HL-60 (cell line): ENCODE measurements around the gene AFAP1L2.

ENCODE experiments used
- DNase-seq, 2 experiments: peaks; one replicate each; pipeline ENCODE4 v3.0.0-alpha.2; 2010 to 2020; ENCODE audit warnings: low read depth in 1 of 2, low spot score in 1 of 2
- H3K27ac ChIP-seq: fragments of 250-450 bp; sonication (Bioruptor Pico); replicated peaks from 2 replicates; pipeline ENCODE4 v1.5.1; 2020; ENCODE audit warnings: mild to moderate bottlenecking, moderate library complexity
- H3K27me3 ChIP-seq: fragments of 250-450 bp; sonication (Bioruptor Pico); 2 replicates; pipeline ENCODE4 v1.5.1; 2021; ENCODE audit warnings: mild to moderate bottlenecking, moderate library complexity; ENCODE audit not compliant: insufficient read depth, poor library complexity, severe bottlenecking
- H3K4me3 ChIP-seq: replicated peaks from 2 replicates; pipeline ENCODE4 v1.5.1; 2011; ENCODE audit warnings: mild to moderate bottlenecking, control low read depth, low read length; ENCODE audit not compliant: insufficient read depth
- CTCF ChIP-seq: IDR thresholded peaks from one replicate; pipeline ENCODE4 v1.5.1; 2011; ENCODE audit warnings: low read length, control low read depth, inconsistent platforms; ENCODE audit not compliant: insufficient read depth
- GABPA ChIP-seq: IDR thresholded peaks from 2 replicates; pipeline ENCODE4 v1.6.1; 2012; ENCODE audit warnings: low read depth
- POLR2AphosphoS5 ChIP-seq: IDR thresholded peaks from 2 replicates; pipeline ENCODE4 v1.6.1; 2012; ENCODE audit warnings: low read depth
- REST ChIP-seq: IDR thresholded peaks from 2 replicates; pipeline ENCODE4 v1.6.1; 2012; ENCODE audit warnings: low read depth; ENCODE audit not compliant: insufficient replicate concordance
- SPI1 ChIP-seq: IDR thresholded peaks from 2 replicates; pipeline ENCODE4 v1.6.1; 2012; ENCODE audit warnings: low read depth, mild to moderate bottlenecking, borderline replicate concordance
- long read RNA-seq: library from polyadenylated mRNA; unstranded; transcript quantifications from one replicate; pipeline ENCODE4 v2.0.0, GENCODE V29; 2020

The AFAP1L2 gene
- long read RNA-seq, partial matches to known transcripts, result 2 of 2 reads
- long read RNA-seq, other reads (novel, unspliced or antisense), result 0 of 2 reads

- TF ChIP-seq SPI1 (no peak), POLR2AphosphoS5 (no peak)
- Histone ChIP-seq H3K27me3 (peaks cover 39% of the 10 kb centered on the region), H3K27ac (no peak within 1 kb of the TSS), H3K4me3 (no peak within 1 kb of the TSS)
- no peak for DNase-seq
These were observed at the start of gene AFAP1L2 for GRCh38 chr10:114404171-114405010. Gene AFAP1L2 (minus strand): TSS chr10:114404502. CDS start chr10:114404455, 47 bp downstream.

- Histone ChIP-seq H3K4me3 (no peak overlapping the region), H3K27me3 (no peaks in the 10 kb centered on the region), H3K27ac (no peak overlapping the region)
- DNase-seq, result no peak
- TF ChIP-seq REST (no peak), CTCF (no peak), POLR2AphosphoS5 (no peak), SPI1 (no peak), GABPA (no peak)
These were observed 49.3 kb upstream of the AFAP1L2 start for GRCh38 chr10:114453576-114453975.

GRCh38 chr10:114448897-114449296 is 44.6 kb upstream of the AFAP1L2 start:
- Histone ChIP-seq H3K27me3 (no peaks in the 10 kb centered on the region), H3K4me3 (no peak overlapping the region), H3K27ac (no peak overlapping the region)
- DNase-seq, result no peak
- no peak for TF ChIP-seq GABPA
- no peak for TF ChIP-seq SPI1
- no peak for TF ChIP-seq REST
- no peak for TF ChIP-seq POLR2AphosphoS5
- TF ChIP-seq CTCF, result no peak

GRCh38 chr10:114445332-114445731 is 41.0 kb upstream of the AFAP1L2 start:
- DNase-seq, result no peak
- no peak for TF ChIP-seq POLR2AphosphoS5
- TF ChIP-seq CTCF, result no peak
- TF ChIP-seq REST, result no peak
- no peak for TF ChIP-seq SPI1
- no peak for TF ChIP-seq GABPA
- H3K4me3 ChIP-seq, result no peak overlapping the region

More at GRCh38 chr10:114445332-114445731, 41.0 kb upstream of the AFAP1L2 start:
- H3K27ac ChIP-seq, result no peak overlapping the region
- no peaks in the 10 kb centered on the region for H3K27me3 ChIP-seq
